CD4-positive, alpha-beta T cell treated with Interleukin-17A for 1 hour (primary cell): ENCODE measurements around the gene QRICH2.
A peak's percentile ranks its signal among the peaks of the same experiment; 100 is the strongest.

Source experiments
- DNase-seq: peaks from one replicate; pipeline ENCODE4 v3.0.0-alpha.2; 2020

QRICH2 gene

GRCh38 chr17:76276461-76277299, 31.4 kb downstream of the QRICH2 start:
- no peak for DNase-seq

- peak; percentile 22 for DNase-seq
Measured at GRCh38 chr17:76276069-76276431, 32.0 kb downstream of the QRICH2 start.

GRCh38 chr17:76275382-76276068, 32.6 kb downstream of the QRICH2 start:
- DNase-seq = no peak

GRCh38 chr17:76274112-76274956, 33.7 kb downstream of the QRICH2 start:
- no peak for DNase-seq

- DNase-seq = no peak
Measured at GRCh38 chr17:76273445-76274111, 34.5 kb downstream of the QRICH2 start.

GRCh38 chr17:76272541-76273444, 35.3 kb downstream of the QRICH2 start:
- peak; percentile 54 for DNase-seq

- DNase-seq = peak; percentile 84
Measured at GRCh38 chr17:76271669-76272540, 36.2 kb downstream of the QRICH2 start.

GRCh38 chr17:76270770-76271668, 37.1 kb downstream of the QRICH2 start:
- peak; percentile 30 for DNase-seq

GRCh38 chr17:76270127-76270592, 37.9 kb downstream of the QRICH2 start:
- DNase-seq = peak; percentile 34

GRCh38 chr17:76268991-76269981, 38.8 kb downstream of the QRICH2 start:
- no peak for DNase-seq

GRCh38 chr17:76268015-76268749, 39.9 kb downstream of the QRICH2 start:
- peak; percentile 81 for DNase-seq

GRCh38 chr17:76267581-76268001, 40.5 kb downstream of the QRICH2 start:
- DNase-seq = peak; percentile 41

GRCh38 chr17:76267051-76267576, 41.0 kb downstream of the QRICH2 start:
- no peak for DNase-seq

- peak; percentile 39 for DNase-seq
Measured at GRCh38 chr17:76266244-76266938, 41.7 kb downstream of the QRICH2 start.

- DNase-seq = peak; percentile 56
Measured at GRCh38 chr17:76265624-76266243, 42.3 kb downstream of the QRICH2 start.
